ENCODE data around the gene PRKRIP1. TPM values are rescaled to one million over a fixed set of nuclear protein-coding genes. Genes with fewer than 3 reads are reported as not detected.

Gene PRKRIP1
- total and polyA plus RNA-seq, 9 donors: 17.4 to 28.8 (median 23.9) TPM

DNA sequence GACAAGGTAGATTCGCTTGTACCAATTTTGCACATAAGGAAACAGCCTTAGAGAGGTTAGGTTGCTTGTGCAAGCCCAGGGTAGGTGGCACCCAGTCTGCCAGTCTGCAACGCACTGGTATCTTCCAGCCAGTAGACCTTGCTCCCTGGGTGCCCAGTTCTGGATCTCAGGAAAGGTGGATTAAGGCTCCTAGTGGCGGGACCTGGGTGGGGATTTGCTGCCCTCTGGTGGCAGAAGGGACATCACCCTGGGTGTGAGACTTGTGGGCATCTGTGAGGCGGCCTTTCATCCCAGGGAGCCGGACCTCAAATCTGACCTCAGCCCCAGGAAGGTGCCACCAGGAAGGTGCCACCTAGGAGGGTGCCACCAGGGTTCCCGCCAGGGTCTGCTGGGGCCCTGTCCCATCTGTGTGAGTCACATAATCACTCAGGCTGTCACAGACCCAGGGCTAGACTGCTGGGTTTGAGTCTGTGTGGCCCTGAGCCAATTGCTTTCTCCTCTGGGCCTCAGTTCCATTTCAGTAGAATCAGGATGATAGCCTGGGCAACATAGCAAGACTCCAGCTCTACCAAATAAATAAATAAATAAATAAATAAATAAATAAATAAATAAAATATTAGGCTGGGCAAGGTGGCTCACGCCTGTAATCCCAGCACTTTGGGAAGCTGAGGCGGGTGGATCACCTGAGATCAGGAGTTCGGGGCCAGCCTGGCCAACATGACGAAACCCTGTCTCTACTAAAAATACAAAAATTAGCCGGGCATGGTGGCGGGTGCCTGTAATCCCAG is 5.3 kb upstream of the PRKRIP1 start:
- WGBS, 3 donors: 69 to 71% (median 71%) methylated on average over 12 of the region's 12 CpGs
- no peak overlapping the region for H3K27ac ChIP-seq
- DNase-seq: peak; percentile 70 to 86 (median 81)
- intact Hi-C loops (cut with DNase I): loop anchor here (5.0 to 10.0 kb wide), 2 partner anchors 109 to 846 kb away; no protein-coding TSS in a partner anchor
- no peak overlapping the region for H3K4me3 ChIP-seq
- H3K9me3 ChIP-seq: no peaks in the 10 kb centered on the region
- TF ChIP-seq, protein P1, sequence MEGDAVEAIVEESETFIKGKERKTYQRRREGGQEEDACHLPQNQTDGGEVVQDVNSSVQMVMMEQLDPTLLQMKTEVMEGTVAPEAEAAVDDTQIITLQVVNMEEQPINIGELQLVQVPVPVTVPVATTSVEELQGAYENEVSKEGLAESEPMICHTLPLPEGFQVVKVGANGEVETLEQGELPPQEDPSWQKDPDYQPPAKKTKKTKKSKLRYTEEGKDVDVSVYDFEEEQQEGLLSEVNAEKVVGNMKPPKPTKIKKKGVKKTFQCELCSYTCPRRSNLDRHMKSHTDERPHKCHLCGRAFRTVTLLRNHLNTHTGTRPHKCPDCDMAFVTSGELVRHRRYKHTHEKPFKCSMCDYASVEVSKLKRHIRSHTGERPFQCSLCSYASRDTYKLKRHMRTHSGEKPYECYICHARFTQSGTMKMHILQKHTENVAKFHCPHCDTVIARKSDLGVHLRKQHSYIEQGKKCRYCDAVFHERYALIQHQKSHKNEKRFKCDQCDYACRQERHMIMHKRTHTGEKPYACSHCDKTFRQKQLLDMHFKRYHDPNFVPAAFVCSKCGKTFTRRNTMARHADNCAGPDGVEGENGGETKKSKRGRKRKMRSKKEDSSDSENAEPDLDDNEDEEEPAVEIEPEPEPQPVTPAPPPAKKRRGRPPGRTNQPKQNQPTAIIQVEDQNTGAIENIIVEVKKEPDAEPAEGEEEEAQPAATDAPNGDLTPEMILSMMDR (IDR thresholded peaks at IDR 0.05): peak; percentile 60 to 87 (median 85)
- TF ChIP-seq POLR2A (IDR thresholded peaks at IDR 0.05): no peak
- H3K36me3 ChIP-seq: no peaks in the 10 kb centered on the region
- H3K4me1 ChIP-seq (ENCODE audit: insufficient read depth): no peaks in the 10 kb centered on the region
- H3K27me3 ChIP-seq: no peaks in the 10 kb centered on the region

DNA sequence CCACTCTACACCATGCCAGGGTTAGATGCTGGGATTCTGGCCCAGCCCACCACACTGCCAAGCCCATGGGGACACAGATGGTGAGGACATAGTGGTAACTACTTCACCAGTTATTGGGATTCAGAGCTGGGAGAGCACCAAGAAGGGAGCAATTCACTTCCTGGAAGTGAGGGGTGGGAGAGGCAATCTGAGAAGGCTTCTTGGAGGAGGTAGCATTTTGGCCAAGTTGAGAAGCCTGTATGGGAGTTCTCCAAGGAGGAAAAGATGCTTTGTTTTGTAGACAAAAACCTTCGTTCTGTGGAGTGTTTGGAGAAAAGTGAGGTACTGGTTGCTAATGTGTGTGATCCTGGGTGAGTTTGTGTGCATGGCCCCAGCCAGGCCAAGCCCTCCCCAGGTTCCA is 3.8 kb upstream of the PRKRIP1 start:
- WGBS, 3 donors: 81 to 85% (median 82%) methylated on average over 1 of the region's 1 CpG
- DNase-seq: no peak
- intact Hi-C loops (cut with DNase I): loop anchor here (5.0 to 10.0 kb wide), 2 partner anchors 110 to 848 kb away; no protein-coding TSS in a partner anchor
- H3K36me3 ChIP-seq: no peaks in the 10 kb centered on the region
- H3K4me1 ChIP-seq (ENCODE audit: insufficient read depth): peaks cover 3% of the 10 kb centered on the region
- no peak overlapping the region for H3K4me3 ChIP-seq
- no peaks in the 10 kb centered on the region for H3K27me3 ChIP-seq
- H3K9me3 ChIP-seq: no peaks in the 10 kb centered on the region
- no peak overlapping the region for H3K27ac ChIP-seq
- TF ChIP-seq, protein P1 (IDR thresholded peaks at IDR 0.05): no peak
- TF ChIP-seq POLR2A (IDR thresholded peaks at IDR 0.05) (no peak), EP300 (IDR thresholded peaks at IDR 0.05) (no peak)

DNA sequence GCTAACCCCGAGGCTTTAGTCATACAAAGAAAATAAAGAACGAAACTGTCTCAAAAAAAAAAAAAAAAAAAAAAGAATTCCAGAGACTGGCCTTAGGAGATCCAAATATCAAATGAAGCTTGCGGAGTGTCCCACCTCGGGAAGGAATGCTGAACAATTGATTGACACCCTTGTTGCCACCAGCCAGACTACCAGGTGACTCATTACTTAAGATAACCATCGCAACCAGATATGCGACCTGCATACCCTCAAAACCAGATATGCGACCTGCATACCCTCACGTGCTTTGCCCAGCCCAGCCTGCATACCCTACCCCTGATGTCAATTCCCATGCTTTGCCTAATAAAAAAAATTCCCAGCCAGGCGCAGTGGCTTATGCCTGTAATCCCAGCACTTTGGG is 2.7 kb upstream of the PRKRIP1 start:
- TF ChIP-seq, protein P1 (IDR thresholded peaks at IDR 0.05): no peak
- TF ChIP-seq POLR2A (IDR thresholded peaks at IDR 0.05) (no peak), EP300 (IDR thresholded peaks at IDR 0.05) (no peak)
- Histone ChIP-seq H3K27me3 (no peaks in the 10 kb centered on the region), H3K27ac (no peak overlapping the region), H3K9me3 (no peaks in the 10 kb centered on the region), H3K36me3 (no peaks in the 10 kb centered on the region), H3K4me1 (ENCODE audit: insufficient read depth) (peaks cover 4% of the 10 kb centered on the region), H3K4me3 (no peak overlapping the region)
- DNase-seq: no peak
- WGBS, 3 donors: 87 to 94% (median 87%) methylated on average over 9 of the region's 9 CpGs
- intact Hi-C loops (cut with DNase I): loop anchor here (5.0 to 10.0 kb wide), 2 partner anchors 111 to 849 kb away; no protein-coding TSS in a partner anchor

DNA sequence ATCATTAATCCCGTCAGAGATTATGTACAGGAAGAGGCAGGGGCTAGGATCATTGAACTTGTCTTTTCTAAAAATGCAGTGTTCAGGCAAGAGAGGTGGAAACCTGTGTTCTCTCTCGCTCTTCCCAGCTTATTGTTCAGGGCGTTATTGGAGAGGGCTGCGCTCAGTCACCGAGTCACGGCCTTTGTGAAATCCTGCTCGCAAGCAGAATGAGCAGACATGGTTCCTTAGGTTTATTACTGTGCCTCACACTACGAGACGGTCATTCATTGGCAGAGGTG is 631 bp upstream of the PRKRIP1 start:
- Histone ChIP-seq H3K4me3 (peak overlapping the region; percentile 93), H3K9me3 (no peaks in the 10 kb centered on the region), H3K4me1 (ENCODE audit: insufficient read depth) (peaks cover 4% of the 10 kb centered on the region), H3K27ac (peak overlapping the region in 1 of 2 donors; percentile 76), H3K27me3 (no peaks in the 10 kb centered on the region), H3K36me3 (no peaks in the 10 kb centered on the region)
- WGBS, 3 donors: 2 to 11% (median 3%) methylated on average over 9 of the region's 9 CpGs
- DNase-seq: no peak
- TF ChIP-seq, protein P1 (IDR thresholded peaks at IDR 0.05): no peak
- TF ChIP-seq POLR2A (IDR thresholded peaks at IDR 0.05) (no peak), EP300 (IDR thresholded peaks at IDR 0.05) (no peak)
- intact Hi-C loops (cut with DNase I): loop anchor here in 1 of 4 donors (10.0 kb wide), 1 partner anchor 851 kb away; no protein-coding TSS in a partner anchor
